ENCODE data around the gene TMEM223. TPM values are rescaled to one million over a fixed set of nuclear protein-coding genes. Genes with fewer than 3 reads are reported as not detected.

TMEM223 gene
- total RNA-seq, 3 donors from 2014 or later = 12.8 to 16.6 (median 14.8) TPM

- H3K9me3 ChIP-seq = no peaks in the 10 kb centered on the region
- DNase-seq (no peak), ATAC-seq (no peak)
- no peaks in the 10 kb centered on the region for H3K4me1 ChIP-seq (ENCODE audit: low read depth)
- H3K36me3 ChIP-seq (ENCODE audit: low read depth) = no peaks in the 10 kb centered on the region
- TF ChIP-seq, protein P1, sequence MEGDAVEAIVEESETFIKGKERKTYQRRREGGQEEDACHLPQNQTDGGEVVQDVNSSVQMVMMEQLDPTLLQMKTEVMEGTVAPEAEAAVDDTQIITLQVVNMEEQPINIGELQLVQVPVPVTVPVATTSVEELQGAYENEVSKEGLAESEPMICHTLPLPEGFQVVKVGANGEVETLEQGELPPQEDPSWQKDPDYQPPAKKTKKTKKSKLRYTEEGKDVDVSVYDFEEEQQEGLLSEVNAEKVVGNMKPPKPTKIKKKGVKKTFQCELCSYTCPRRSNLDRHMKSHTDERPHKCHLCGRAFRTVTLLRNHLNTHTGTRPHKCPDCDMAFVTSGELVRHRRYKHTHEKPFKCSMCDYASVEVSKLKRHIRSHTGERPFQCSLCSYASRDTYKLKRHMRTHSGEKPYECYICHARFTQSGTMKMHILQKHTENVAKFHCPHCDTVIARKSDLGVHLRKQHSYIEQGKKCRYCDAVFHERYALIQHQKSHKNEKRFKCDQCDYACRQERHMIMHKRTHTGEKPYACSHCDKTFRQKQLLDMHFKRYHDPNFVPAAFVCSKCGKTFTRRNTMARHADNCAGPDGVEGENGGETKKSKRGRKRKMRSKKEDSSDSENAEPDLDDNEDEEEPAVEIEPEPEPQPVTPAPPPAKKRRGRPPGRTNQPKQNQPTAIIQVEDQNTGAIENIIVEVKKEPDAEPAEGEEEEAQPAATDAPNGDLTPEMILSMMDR (IDR thresholded peaks at IDR 0.05) = no peak
- intact Hi-C loops (cut with DNase I, micrococcal nuclease) = no loop called here
- no peak overlapping the region for H3K4me3 ChIP-seq
These were observed 19.9 kb upstream of the TMEM223 start for GRCh38 chr11:62811659-62812058.

DNA sequence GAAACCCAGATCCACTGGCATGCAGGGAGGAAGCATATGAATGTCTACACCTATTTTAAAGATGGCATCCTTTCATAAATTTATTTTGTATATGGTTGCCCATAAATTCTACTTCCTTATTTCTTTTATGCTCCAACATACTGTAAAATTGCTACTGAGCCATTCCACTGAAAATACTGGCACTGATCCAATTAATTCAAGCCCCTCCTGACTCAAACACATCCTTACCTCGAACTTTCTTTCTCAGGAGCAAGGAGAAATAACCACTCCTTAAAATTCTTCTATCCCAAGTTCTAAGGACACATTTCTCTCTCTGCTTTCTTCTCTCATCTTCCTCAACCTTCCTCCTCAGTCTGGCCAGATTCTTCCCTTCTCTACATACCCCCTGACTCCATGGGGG is 18.9 kb upstream of the TMEM223 start:
- intact Hi-C loops (cut with DNase I, micrococcal nuclease) = no loop called here
- no peak for ATAC-seq
- Histone ChIP-seq H3K4me1 (ENCODE audit: low read depth) (peaks cover 8% of the 10 kb centered on the region), H3K9me3 (no peaks in the 10 kb centered on the region), H3K36me3 (ENCODE audit: low read depth) (no peaks in the 10 kb centered on the region), H3K4me3 (no peak overlapping the region)
- TF ChIP-seq, protein P1 (IDR thresholded peaks at IDR 0.05) = no peak
- no peak for DNase-seq

DNA sequence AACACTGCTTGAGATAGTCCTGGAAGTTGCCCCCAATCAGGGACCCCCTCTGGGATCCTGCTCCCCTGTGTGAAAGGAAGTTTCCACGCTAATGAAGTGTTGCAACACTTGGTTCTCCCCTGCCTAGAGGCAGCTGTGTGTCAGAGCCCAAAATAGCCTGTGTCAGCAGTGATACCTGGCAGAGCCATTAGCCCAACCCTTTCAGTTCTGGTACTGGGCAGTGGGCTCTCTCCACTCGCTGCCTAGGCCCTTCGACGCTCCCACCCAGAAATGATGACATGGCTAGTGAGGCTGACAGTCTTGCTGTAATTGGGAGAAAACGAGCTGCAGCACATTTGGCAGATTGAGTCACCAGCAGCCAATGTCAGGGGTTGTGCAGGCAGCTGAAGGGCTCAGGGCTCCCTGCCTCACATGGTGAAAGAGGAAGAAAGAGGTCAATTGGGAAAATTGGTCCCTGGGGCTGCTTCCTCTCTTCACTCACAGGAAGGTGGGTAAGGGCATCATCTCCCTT is 14.9 kb upstream of the TMEM223 start:
- Histone ChIP-seq H3K36me3 (ENCODE audit: low read depth) (no peaks in the 10 kb centered on the region), H3K4me3 (no peak overlapping the region), H3K4me1 (ENCODE audit: low read depth) (peaks cover 19% of the 10 kb centered on the region), H3K9me3 (no peaks in the 10 kb centered on the region)
- TF ChIP-seq, protein P1 (IDR thresholded peaks at IDR 0.05) = no peak
- intact Hi-C loops (cut with DNase I, micrococcal nuclease) = no loop called here
- ATAC-seq = no peak
- no peak for DNase-seq

DNA sequence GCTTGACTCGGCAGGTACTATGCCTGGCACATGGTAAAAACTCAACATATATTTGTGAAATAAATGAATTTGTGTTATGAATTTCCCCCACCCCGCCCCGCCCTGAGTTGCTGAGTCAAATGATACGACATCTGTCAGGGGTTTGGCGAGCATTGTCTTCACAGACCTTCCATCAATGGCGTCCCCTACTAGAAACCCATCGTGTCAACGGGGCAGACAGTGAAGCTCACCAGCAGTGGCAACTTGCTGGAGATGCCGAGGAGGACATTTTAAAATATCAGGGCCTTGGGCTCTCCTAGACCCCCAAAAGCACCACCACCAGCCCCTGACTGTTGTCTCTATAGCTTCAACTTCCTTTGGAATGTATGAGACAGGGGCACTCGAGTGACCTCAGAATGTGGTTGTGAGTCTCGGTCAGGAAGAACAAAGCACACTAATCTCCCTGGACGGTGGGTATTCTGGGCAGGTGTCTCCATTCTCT is 14.2 kb upstream of the TMEM223 start:
- ATAC-seq (no peak), DNase-seq (no peak)
- H3K36me3 ChIP-seq (ENCODE audit: low read depth) = no peaks in the 10 kb centered on the region
- H3K9me3 ChIP-seq = no peaks in the 10 kb centered on the region
- peak overlapping the region; percentile 60 for H3K4me3 ChIP-seq
- intact Hi-C loops (cut with DNase I, micrococcal nuclease) = no loop called here
- H3K4me1 ChIP-seq (ENCODE audit: low read depth) = peaks cover 19% of the 10 kb centered on the region
- TF ChIP-seq, protein P1 (IDR thresholded peaks at IDR 0.05) = no peak

GRCh38 chr11:62805076-62805892 is 13.5 kb upstream of the TMEM223 start, which contains the start of gene NXF1:
Gene NXF1, minus strand, starts transcription at chr11:62805440. Its CDS starts 84 bp downstream, at chr11:62805356.
- ATAC-seq = peak; percentile 98
- no peaks in the 10 kb centered on the region for H3K36me3 ChIP-seq (ENCODE audit: low read depth)
- intact Hi-C loops (cut with DNase I, micrococcal nuclease) = no loop called here
- DNase-seq = peak; percentile 95 to 98 (median 96)
- H3K9me3 ChIP-seq = no peaks in the 10 kb centered on the region
- H3K4me1 ChIP-seq (ENCODE audit: low read depth) = peaks cover 19% of the 10 kb centered on the region
- peak within 1 kb of the TSS; percentile 60 for H3K4me3 ChIP-seq
- TF ChIP-seq, protein P1 (IDR thresholded peaks at IDR 0.05) = no peak
